LNCaP clone FGC (cell line): Measurements from ENCODE around the gene DDX27.

ENCODE experiments used
- DNase-seq: peaks from one replicate; pipeline ENCODE4 v3.0.0-alpha.2; 2011; ENCODE audit warnings: low read depth
- H3K4me3 ChIP-seq: 2 replicates; pipeline ENCODE4 v1.5.1; 2011; ENCODE audit warnings: mild to moderate bottlenecking, low read depth, low read length, control low read depth
- CTCF ChIP-seq: IDR thresholded peaks from 2 replicates; pipeline ENCODE4 v1.5.1; 2012; ENCODE audit warnings: mild to moderate bottlenecking; ENCODE audit not compliant: control insufficient read depth, insufficient read depth; ENCODE audit errors: extremely low read depth

DDX27 gene

GRCh38 chr20:49219091-49219923 lies at the start of gene DDX27:
DDX27 (plus strand) TSS chr20:49219416; CDS start chr20:49219449, 33 bp downstream.
- TF ChIP-seq CTCF: no peak
- peak within 1 kb of the TSS; percentile 100 for H3K4me3 ChIP-seq
- peak; percentile 96 for DNase-seq

- no peak for DNase-seq
- H3K4me3 ChIP-seq: no peak overlapping the region
- TF ChIP-seq CTCF: no peak
Observed at GRCh38 chr20:49169547-49169946, 49.7 kb upstream of the DDX27 start.

GRCh38 chr20:49170714-49171113 lies 48.5 kb upstream of the DDX27 start:
- no peak for DNase-seq
- no peak overlapping the region for H3K4me3 ChIP-seq

DNA sequence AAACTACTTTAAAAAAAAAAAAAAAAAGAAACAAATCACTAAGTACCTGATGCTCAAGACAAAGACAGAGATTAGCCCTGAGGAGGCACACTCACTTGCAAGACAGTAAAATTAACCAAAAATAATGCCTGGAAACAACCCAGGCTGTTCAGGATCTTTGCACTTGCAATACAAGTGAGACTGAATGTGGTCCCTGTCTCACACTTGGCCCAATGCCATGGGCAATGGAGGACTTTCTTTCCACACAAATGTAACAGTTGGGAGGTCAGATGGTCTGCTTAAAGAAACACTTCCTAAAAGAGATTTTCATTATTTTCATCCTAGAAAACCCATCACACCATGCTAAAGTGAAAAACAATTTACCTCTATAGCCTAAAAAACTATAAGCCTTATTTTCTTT lies 47.3 kb upstream of the DDX27 start:
- DNase-seq: no peak
- TF ChIP-seq CTCF: no peak

More at GRCh38 chr20:49170714-49171113, 48.5 kb upstream of the DDX27 start:
- no peak for TF ChIP-seq CTCF

GRCh38 chr20:49172413-49172812 lies 46.8 kb upstream of the DDX27 start:
- no peak for DNase-seq
- TF ChIP-seq CTCF: no peak
- H3K4me3 ChIP-seq: no peak overlapping the region

More for the DNA sequence above, 47.3 kb upstream of the DDX27 start:
- no peak overlapping the region for H3K4me3 ChIP-seq

DNA sequence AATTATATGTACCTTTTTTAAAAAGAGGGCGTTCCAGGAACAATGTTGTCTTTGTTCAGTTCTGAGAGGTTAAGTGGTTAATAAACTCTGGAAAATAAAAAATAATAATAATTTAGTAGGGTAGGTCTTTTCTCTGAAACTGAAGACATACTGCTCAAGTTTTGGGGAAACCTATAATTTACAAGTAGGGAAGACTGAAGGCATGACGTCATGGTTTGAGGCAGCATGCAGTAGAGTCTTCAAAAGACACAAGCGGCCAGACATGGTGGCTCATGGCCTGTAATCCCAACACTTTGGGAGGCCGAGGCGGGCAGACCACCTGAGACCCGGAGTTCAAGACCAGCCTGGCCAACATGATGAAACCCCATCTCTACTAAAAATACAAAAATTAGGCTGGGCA lies 45.0 kb upstream of the DDX27 start:
- H3K4me3 ChIP-seq: no peak overlapping the region
- TF ChIP-seq CTCF: no peak
- no peak for DNase-seq
